Measurements from ENCODE around the gene ASAP3. TPM values are rescaled to one million over a fixed set of nuclear protein-coding genes. Genes with fewer than 3 reads are reported as not detected.

ASAP3 gene
- total and polyA plus RNA-seq, 12 donors = 15.5 to 58.4 (median 30.4) TPM

GRCh38 chr1:23449958-23450357, 34.0 kb downstream of the ASAP3 start:
- Histone ChIP-seq H3K9me3 (no peaks in the 10 kb centered on the region), H3K27ac (peak overlapping the region in 3 of 10 donors; percentile 11 to 22 (median 17)), H3K4me1 (peaks cover 0 to 28% (median 7%) of the 10 kb centered on the region in 9 donors), H3K36me3 (peaks cover 0 to 90% (median 7%) of the 10 kb centered on the region in 9 donors), H3K4me3 (no peak overlapping the region), H3K27me3 (no peaks in the 10 kb centered on the region)
- peak in 5 of 8 donors; percentile 43 to 74 (median 60) for ATAC-seq
- intact Hi-C loops (cut with DNase I) = no loop called here
- TF ChIP-seq CTCF (IDR thresholded peaks at IDR 0.05) = no peak
- DNase-seq = peak; percentile 40 to 71
- WGBS, 2 donors = 43 to 55% methylated on average over 4 of the region's 4 CpGs

- ATAC-seq (no peak), DNase-seq (no peak)
- Histone ChIP-seq H3K27me3 (no peaks in the 10 kb centered on the region), H3K27ac (peak overlapping the region in 2 of 10 donors; percentile 11 to 22), H3K9me3 (no peaks in the 10 kb centered on the region), H3K36me3 (peaks cover 0 to 87% (median 4%) of the 10 kb centered on the region in 9 donors), H3K4me3 (no peak overlapping the region), H3K4me1 (peaks cover 0 to 30% (median 9%) of the 10 kb centered on the region in 9 donors)
- no peak for TF ChIP-seq CTCF (IDR thresholded peaks at IDR 0.05)
- 85 to 88% methylated on average over 6 of the region's 6 CpGs for WGBS, 2 donors
- intact Hi-C loops (cut with DNase I) = no loop called here
Observed at GRCh38 chr1:23449306-23449705, 34.7 kb downstream of the ASAP3 start.

GRCh38 chr1:23448846-23449245, 35.1 kb downstream of the ASAP3 start:
- no peaks in the 10 kb centered on the region for H3K9me3 ChIP-seq
- TF ChIP-seq CTCF (IDR thresholded peaks at IDR 0.05) = no peak
- H3K4me3 ChIP-seq = no peak overlapping the region
- intact Hi-C loops (cut with DNase I) = no loop called here
- peaks cover 0 to 30% (median 12%) of the 10 kb centered on the region in 9 donors for H3K4me1 ChIP-seq
- 94 to 97% methylated on average over 1 of the region's 1 CpG for WGBS, 2 donors
- no peak overlapping the region for H3K27ac ChIP-seq
- no peaks in the 10 kb centered on the region for H3K27me3 ChIP-seq
- peaks cover 0 to 85% (median 4%) of the 10 kb centered on the region in 9 donors for H3K36me3 ChIP-seq
- no peak for ATAC-seq
- DNase-seq = no peak

- peaks cover 0 to 23% (median 11%) of the 10 kb centered on the region in 9 donors for H3K4me1 ChIP-seq
- DNase-seq = no peak
- ATAC-seq = no peak
- no peak for TF ChIP-seq CTCF (IDR thresholded peaks at IDR 0.05)
- no peak overlapping the region for H3K4me3 ChIP-seq
- WGBS, 2 donors = 86 to 88% methylated on average over 8 of the region's 8 CpGs
- peaks cover 0 to 87% (median 8%) of the 10 kb centered on the region in 9 donors for H3K36me3 ChIP-seq
- H3K27ac ChIP-seq = no peak overlapping the region
- H3K27me3 ChIP-seq = no peaks in the 10 kb centered on the region
- intact Hi-C loops (cut with DNase I) = no loop called here
- no peaks in the 10 kb centered on the region for H3K9me3 ChIP-seq
Observed at GRCh38 chr1:23446661-23447310, 37.2 kb downstream of the ASAP3 start.

All from heart right ventricle (tissue), 16 donors.